Pulmonary artery endothelial cell (primary cell): ENCODE results near the gene RBMS3. TPM values are rescaled to one million over a fixed set of nuclear protein-coding genes. Genes with fewer than 3 reads are reported as not detected.
"Not testable (repeated sequence)": the region's sequence is repeated elsewhere in the genome, so short reads cannot be mapped to it uniquely, and the experiment has no call there.

Experiments
- DNase-seq: peaks from one replicate; pipeline ENCODE4 v3.0.0-alpha.2; 2011; ENCODE audit warnings: low read depth, low spot score
- total RNA-seq: library from RNA; depleted of rRNA; stranded (reverse); fragments of >200 nt; gene quantifications from 2 replicates; pipeline ENCODE4 v1.2.3, GENCODE V29; 2014

The RBMS3 gene
- total RNA-seq, 1 donor from 2014 or later, result 56.3 TPM

DNA sequence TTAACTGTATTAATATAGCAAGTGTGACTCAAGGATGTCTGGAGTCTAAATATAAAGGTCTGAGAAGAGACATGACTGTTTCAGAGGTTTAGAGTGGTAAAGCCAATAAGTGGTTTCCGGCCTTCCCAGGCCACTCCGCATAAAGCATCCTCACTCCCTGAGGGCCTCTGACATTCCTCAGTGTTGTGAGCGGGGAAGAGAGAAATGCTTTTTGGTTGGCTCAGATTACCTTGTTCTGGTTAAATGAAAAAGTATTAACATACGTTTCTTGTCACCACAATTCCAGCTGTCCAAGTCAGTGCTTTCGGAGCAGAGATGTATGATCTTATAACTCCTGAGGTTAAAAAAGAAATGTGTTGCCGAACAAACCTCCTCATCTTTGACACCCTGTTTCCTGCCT is 103.8 kb downstream of the RBMS3 start:
- DNase-seq, result no peak

DNA sequence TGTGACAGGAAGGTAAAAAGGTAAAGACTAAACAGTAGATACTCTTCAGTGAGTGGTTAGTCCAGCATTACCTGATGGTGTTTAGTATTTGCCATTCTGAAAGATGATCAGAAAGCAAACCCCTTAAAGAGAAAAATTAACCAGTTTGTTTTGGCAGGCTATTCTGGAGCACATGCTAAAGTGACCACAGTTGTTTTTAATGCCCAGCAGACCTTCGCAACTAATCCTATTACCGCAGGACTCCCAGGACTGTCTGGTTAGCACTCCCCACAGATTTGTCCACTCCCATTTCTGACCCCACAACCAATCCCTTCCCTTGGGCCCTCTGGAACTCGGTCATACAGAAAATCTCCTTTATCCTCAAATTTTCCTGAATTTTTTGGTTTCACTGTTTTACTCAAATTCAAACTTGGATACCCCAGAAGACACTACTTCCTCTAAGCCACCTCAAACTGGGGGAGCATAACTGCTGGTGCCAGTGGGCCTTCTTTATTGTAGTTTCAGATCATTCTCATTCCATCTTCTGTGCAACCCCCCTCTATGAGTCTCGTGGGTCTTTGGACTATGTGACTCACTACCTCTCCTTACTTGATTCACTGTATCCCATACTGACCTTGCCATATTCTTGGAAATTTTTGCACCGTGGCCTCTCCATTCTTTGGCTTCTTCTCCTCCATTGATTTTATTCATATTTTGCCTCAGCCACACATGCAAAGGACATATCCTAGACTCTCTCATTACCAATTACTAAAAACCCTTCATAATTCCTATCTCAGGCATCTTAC is 104.4 kb downstream of the RBMS3 start:
- DNase-seq, result no peak

DNA sequence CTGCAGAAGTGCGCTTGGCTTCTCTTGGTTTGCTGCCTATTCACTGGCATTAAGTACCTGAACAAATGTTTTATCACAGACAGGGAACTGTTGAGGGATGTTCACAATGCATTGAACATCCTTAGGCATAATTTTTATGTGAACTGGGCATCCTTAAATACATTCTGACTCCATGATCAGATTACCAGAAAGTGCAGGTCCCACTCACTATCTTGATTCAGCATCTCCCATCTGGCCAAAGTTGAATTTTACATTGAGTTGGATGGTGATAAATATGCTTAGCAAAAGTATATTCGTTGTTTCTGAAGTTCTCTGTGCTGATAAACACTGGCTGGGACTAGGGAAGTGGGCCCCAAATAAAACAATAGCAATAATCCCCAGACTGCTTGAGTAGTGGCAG is 108.5 kb downstream of the RBMS3 start:
- no peak for DNase-seq

DNA sequence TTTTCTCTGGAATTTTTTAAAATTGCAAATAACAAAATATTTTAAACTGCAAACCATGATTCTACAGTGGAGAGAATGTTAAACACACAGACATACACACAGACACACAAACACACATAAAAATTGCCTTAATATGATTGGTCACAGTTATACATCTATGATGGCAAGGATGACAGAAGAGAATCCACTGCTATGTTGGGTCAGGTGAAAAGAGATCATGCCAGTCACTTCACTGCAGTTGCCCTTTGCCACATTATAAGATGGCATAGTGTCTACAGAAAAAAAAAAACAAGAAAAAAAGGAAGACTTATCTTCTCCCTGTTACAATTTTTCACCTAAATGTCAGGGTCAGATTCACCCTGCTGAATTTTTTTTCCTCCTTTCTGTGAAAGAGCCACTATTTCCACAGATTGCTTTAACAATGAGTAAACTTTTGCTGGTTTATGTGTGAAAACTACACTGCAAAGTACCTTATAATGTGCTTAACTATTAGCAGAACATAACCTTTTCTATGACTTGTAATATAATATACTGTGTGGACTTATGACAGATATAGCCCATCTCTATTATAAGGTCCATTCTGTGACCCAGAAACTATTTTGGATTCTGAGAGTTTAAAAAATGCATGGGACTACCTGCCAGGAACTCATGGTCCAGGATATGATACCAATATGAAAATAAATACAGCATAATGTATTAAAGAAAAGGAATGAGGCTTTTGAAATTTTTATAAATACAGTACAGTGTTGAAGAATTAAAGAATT is 111.9 kb downstream of the RBMS3 start:
- no peak for DNase-seq

DNA sequence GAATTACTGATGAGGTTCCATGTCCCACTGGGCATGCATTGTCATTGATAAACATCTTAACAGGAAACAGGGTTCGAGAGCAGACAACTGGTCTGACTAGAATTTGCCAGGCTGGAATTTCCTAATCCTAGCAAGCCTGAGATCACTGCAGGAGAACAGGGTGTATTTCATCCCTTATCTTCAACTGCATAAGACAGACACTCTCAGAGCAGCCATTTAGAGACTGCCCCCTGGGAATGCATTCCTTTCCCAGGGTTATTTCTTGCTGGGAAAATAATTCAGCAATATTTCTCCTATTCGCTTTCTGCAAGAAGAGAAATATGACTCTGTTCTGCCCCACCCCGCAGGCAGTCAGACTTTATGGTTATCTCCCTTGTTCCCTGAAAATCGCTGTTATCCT is 113.1 kb downstream of the RBMS3 start:
- not testable (repeated sequence) for DNase-seq

DNA sequence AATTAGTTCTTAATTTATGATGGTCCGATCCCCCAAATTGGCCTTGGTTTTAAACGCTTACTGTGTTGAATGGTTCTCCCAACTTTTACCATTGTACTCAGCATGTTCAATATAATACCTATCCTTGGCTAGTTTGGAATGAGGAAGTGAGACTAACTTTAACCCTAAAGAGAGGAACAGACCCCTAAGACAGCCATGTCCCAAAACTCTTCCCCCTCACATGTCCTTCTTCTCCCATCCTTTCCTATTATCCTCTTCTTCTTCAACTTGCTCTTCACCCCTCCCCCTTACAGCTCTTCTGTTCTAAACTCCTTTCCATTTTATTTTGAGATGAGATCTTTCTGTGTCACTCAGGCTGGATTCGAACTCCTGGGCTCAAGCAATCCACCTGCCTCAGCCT is 116.5 kb downstream of the RBMS3 start:
- DNase-seq, result no peak

DNA sequence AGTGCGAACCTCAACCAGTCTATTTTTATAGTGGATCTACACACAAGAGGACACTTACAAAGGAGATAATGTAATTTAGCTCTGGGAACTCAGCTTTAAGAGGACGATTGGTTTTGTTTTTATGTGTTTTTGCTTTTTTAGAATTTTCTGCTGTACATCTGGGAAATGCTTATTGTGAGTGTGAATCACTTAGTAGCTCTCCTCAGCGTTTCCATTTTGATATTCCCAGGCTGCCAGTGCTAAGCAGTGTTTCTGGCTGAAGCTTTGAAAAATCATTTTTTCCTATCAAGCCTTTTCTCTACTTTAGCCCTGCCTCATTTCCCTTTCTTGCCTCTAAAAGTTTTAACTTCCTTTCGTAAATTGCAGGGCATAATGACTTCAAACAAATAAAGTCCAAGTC is 117.9 kb downstream of the RBMS3 start:
- no peak for DNase-seq

DNA sequence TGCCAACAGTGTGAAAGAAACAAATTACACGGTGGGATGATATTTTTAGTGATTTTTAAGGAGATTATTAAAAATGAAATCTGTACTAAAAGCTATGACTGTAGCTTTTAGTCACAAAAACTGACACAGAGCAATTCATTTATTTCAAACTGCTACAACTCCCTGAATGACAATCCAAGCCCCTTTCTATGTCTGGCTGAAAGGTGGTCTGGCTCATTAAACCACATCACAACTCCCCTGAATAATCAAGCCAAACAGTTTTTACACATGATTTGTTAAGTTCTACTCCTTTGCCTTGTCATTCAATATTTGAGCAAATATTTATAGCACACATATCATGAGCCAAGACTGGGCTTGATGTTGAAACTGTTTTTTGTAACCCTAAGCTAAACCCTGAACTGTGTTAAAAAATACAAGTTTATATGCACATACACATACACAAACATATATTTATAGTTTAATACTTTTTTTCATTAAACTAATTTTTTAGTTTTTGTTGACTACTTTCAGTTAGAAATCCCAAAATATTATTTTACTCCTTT is 125.5 kb downstream of the RBMS3 start:
- no peak for DNase-seq

DNA sequence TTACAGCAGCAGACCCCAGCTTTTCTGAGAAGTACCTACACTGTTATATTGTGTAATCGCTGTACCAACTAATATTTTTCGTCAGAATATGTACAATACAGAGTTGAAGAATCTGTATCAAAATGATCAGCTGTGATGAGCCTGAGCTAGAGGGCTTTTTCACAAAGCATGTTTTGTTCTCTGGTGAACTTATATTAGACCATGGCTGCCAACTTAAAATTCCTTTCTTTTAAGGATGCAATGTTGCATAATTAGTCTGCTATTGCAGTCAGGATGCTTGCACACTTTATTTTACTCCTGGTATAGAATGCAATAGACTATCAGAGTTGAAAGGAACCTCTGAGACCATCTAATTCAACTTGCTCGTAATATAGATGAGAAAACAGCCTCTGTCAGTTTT is 127.8 kb downstream of the RBMS3 start:
- DNase-seq, result no peak

DNA sequence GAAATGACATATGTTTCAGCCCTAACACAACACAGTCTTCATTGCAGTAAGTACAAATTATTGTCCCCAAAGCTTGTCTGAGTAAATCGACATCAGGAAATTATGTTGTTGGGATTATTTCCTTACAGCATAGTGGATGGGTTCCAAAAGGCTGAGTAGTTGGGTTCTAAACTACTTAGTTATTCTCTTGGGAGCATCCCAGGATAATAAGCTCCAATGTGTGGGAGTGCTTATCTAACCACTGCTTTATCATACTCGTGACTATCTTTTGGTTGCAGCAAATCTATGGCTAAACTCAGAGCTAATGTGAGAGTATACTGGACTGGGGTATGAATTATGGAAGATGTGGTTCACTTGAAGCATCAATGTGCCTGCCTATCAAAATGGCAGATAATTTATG is 128.5 kb downstream of the RBMS3 start:
- no peak for DNase-seq

DNA sequence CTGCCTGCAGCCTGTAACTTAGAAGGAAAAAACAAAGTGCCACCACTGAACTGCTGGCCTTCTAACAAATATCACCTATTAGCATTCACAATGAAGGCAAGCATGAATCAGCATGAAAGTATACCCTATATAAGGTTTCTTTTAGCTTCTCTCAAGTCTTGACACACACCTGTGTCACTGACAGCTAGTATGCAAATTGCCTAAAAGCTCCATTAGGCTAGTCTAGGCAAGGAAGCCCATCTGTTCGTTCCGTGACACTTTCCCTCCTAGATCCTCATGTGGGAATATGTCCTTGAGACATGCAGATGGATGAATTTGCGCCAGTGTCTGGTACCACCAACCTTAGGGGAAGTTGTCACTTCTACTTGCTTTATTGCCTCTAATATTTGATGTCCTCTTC is 129.3 kb downstream of the RBMS3 start:
- no peak for DNase-seq

DNA sequence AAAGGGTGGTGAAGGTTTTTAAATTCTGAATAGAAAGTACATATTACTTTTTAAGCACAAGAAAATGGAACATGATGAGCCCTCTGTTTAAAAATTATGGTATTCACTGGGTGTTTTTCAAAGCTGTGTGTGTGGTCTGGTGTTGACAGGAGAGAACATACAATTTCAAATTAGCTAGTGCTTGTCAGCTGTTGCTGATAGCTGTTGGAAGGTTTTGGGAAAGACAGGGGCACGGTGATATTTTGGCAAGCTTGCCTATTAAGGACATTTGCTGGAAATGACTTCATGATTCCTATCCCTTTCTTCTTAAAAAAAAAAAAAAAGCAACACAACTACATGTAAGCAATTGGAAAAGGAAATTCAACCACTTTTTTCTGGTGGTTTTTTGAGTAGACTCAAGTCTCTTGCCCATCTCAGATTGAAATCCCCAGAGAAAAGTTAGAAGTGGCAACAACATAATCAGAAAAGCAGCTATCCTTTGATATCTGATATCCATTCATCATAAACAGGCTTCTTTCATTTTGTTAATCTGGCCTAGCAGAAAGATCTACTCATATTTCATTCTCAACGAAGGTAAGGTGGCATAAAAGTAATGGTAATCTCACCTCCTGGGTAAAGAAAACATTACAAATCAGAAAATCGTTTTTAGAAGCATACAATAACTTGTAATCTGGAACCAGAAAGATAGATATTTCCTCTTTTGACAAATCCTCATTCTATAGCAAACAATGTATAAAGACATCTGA is 130.0 kb downstream of the RBMS3 start:
- no peak for DNase-seq

DNA sequence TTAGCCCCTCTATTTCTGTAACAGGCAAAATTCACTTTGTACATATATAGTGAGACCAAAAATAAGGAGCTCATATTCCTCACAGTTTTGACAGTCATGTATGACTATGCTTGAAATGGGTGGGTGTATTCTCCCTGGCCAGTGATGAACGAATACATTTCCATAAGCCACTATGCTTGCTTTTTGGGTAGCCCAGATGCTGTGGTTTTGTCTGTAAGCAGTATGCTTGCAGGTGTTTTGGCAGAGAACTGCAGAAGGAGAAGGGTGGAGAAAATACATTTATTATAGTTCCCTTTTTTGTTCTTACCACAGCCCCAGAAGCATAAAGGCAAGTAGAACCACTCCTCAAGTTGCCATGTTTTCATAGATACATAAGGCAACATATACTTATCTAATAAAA is 131.2 kb downstream of the RBMS3 start:
- DNase-seq, result no peak

DNA sequence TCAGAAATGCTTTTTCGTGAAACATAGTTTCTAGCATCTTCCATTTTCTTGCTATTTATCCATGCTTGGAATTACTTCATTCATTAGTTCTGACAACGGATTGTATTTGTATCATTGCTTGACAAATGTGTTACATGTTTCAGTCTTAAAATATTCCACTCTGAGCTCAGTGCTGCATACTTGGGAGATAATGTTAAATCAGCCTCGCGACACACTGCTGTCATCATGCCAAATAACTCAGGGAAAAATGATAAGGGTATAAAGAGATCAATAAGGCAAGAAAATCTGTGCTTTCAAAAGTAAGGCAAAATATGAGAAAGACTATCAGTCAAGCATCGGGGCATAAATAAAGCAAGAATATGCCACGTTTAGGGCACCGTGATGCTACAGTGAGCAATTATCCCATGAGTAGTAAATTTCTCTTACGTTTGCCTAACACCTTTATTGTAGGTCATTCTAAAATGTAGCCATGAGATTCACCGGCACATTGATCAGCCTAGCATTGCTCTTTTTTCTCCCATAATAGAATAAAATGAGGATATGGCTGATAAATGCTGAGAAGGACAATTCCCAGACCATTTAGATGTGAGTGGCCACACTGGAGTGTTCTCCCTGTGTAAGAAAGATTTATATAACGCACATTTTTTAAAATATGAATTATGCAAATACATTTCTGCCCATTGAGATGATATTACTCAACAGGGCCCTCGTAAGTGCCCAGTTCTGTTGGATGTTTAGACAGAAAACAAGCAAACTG is 133.8 kb downstream of the RBMS3 start:
- no peak for DNase-seq

DNA sequence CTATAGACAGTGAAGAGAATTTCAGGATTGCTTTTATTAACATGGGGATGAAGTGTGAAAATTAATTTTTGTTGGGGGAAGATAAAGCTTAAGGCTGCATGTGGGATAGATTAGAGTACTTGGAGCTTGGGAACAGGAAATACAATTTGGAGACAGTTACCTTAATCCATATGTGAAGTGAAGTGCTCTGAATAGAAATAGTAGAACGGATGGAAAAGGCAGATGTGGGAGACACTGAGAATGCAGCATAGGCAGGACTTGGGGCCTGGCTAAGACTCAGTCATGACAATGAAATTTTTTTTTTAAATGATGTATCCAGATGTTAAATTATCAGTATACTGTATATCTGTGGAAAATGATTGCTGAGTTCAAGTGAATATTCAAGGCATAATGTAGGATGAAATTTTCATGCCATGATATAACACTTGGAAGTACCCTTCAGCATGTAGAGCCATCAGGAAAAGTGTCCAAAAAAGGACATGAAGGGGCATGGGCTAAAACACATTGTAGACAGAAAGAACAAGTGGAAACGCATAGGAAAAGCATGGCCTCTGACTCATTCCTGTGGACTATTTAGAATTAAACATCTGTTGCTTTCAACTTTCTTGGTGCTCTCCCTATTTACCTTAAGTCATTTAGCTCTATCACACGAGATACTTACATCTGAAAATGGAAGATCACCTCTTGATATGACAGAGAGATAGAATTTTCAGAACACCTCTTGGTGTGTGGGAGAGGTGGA is 134.8 kb downstream of the RBMS3 start:
- no peak for DNase-seq

DNA sequence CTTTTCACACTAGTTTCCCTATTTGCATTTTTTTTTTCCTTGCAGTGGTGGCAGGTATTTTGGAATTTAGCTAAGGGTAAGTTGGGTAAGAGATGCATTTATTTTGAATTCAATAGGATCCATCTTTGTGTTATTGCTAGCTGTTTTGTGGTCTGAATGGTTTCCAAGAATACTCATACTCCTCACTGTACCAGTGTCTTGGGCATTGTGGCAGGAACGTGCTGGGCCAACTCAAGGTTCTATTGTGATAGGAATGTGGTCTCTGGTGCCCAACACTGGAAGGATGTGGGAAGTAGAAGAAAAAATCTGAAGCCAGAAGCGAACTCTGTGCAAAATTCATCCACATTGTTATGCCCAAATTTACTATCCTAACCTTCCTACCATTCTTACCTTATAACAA is 135.6 kb downstream of the RBMS3 start:
- DNase-seq, result no peak

DNA sequence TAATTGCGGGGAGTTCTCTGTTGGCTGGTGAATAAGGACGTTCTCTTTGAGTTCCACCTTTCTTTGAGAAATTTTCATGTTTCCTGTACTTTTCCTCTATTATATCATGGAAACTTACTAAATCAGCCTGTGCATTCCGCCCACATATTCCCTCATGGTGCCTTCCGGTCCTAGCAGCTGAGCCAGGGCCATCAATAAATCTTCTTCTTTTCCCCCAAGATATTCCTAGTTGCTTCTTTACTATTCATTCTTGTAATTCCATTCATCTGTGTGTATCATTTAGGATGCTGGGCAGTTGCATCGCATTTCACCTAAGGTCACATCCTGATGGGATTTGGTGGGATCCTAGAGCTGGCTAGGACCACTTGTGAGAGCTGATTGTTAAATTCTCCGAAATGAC is 139.2 kb downstream of the RBMS3 start:
- DNase-seq, result no peak

DNA sequence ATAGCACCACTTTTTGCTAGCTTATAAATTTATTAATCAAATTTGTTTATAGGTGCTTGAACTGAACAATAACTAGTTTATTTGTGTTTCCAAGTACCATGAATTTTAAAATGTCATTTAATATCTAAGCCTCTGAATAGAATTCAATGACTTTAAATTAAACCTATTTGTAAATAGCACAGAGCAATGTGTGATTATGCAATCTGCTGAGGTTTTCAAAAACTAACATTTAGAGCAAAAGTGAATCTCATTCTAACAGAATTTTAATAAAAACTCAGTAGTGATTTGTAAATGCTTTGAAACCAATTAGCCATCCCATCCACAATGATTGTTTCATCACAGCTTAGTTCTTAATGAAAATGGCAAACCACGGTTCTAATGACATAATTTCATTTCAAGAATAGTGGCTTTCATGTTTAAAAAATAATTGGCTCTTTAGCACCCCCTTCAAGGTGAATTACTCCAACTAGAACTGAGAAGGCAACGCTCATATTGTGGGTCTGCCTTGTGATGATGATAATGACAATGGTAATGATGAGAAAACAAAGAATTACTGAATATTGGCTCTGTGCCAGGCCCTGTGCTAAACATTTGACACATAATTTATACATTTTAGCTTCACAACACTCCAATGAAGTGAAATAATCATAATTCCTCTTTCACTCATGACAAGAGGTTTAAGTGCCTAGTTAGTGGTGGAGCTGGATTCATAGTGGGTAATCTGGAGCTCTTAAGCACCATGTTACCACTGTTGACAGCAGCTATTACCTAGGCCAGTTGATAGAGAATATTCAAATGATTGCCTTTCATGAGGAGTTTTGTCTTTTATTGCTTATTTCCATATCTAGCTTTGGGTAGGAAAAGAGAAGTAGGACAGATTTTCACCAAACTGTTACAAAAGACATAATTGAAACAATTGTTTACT is 145.7 kb downstream of the RBMS3 start:
- DNase-seq, result no peak

DNA sequence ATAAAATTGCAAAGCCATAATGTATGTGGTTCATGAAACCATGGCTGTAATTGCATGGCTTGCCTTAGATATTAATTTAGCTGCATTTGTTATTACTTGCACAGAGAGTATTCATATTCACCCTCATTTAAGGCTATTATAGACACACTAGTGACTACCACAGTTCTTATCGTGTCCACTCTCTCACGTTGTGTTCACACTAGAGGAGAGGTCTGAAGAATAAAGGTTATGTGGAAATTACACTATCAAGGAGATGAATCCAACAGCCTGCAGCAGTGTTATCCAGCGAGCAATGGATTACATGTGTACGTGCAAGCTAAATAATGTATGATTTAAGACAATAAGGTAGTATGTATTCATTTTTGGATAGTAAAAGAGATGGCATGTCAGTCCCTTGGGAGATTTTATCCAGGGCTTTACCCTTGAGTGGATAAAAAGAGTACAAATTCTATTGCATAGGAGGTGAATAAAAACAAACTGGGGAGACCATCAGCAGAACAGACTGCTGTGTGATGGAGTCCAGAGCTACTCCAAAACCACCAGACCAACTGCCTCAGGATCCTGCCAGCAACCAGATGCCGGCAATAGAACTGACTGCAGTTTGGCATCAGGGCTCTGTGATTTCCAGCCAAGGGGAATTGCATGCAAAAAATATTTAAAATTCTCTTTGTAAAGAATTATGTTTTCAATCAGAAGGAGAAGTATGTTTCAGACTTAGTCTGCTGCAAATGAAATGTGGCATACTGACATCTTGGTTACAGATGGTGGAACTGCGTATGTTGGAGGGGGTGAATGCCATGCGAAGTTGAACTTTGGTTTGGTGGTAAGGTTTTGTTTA is 146.6 kb downstream of the RBMS3 start:
- DNase-seq, result no peak
